ENCODE results near the gene MYLK2.

Gene MYLK2

GRCh38 chr20:31862157-31862470 is 43.0 kb downstream of the MYLK2 start:
- no peak for TF ChIP-seq CTCF (IDR thresholded peaks at IDR 0.05; ENCODE audit: low read depth, low read length)
- no peak for TF ChIP-seq EZH2phosphoT487 (IDR thresholded peaks at IDR 0.05; ENCODE audit: low read depth)
- Histone ChIP-seq H3K9me3 (ENCODE audit: insufficient read depth, low read length) (no peaks in the 10 kb centered on the region), H3K79me2 (ENCODE audit: low read length) (peaks cover 7% of the 10 kb centered on the region), H3K4me2 (ENCODE audit: low read length) (peak overlapping the region; percentile 98), H3K4me1 (ENCODE audit: low read length) (peaks cover 38% of the 10 kb centered on the region), H3K27ac (ENCODE audit: low read length) (no peak overlapping the region), H4K20me1 (ENCODE audit: insufficient read depth, low read length) (peaks cover 5% of the 10 kb centered on the region; the same call in 1 of the 2 replicates), H3K27me3 (ENCODE audit: low read depth, low read length) (peaks cover 25% of the 10 kb centered on the region), H3K9ac (ENCODE audit: low read length) (no peak overlapping the region), H3K4me3 (ENCODE audit: low read length) (peak overlapping the region; percentile 81; the same call in 1 of the 2 replicates), H2AFZ (ENCODE audit: low read depth, low read length) (no peak overlapping the region), H3K36me3 (replicated peaks; ENCODE audit: low read depth, low read length) (peaks cover 46% of the 10 kb centered on the region)

GRCh38 chr20:31862506-31862905 is 43.4 kb downstream of the MYLK2 start:
- no peak overlapping the region for H3K9ac ChIP-seq (ENCODE audit: low read length)
- H4K20me1 ChIP-seq (ENCODE audit: insufficient read depth, low read length): peaks cover 5% of the 10 kb centered on the region; the same call in 1 of the 2 replicates

DNA sequence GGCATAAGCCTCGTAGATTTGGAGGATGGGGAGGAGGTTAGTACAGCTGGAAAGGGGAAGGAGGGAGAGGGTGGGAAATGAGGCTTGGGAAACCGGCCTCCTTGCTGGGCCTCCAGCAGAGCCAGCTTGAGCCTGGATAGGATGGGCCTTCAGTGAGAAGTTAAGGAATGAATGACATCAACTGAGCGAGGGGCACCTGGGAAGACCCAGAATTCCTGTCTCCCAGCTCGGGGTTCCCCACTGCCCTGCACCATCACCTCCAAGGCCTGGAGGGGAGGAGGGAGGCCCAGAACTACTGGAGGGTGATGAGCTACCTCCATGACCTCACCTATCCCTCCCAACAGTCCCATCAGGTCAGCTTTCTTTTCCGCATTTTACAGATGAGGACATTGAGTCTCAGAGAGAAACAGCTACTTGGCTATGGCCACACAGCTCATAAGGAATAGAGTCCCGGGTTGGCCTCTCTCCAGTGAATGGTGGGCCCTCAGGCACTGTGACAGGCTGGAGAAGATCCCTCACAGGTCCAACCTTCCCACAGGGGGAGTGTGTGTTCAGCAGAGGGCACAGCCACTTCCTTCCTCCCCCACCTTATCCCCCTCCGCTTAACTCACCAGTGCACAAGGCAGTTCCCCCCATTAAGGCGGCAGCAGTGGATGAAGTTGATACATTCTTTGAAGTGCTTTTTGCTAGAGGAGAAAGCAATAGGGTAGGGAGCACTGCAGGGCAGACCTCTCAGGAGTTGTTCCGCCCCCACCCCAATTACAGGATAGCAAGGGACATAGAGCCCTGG is 44.3 kb downstream of the MYLK2 start:
- TF ChIP-seq EZH2phosphoT487 (IDR thresholded peaks at IDR 0.05; ENCODE audit: low read depth) (no peak), CTCF (IDR thresholded peaks at IDR 0.05; ENCODE audit: low read depth, low read length) (no peak)
- peaks cover 10% of the 10 kb centered on the region for H3K79me2 ChIP-seq (ENCODE audit: low read length)
- peaks cover 46% of the 10 kb centered on the region for H3K4me1 ChIP-seq (ENCODE audit: low read length)
- H3K4me3 ChIP-seq (ENCODE audit: low read length): no peak overlapping the region
- H3K4me2 ChIP-seq (ENCODE audit: low read length): no peak overlapping the region
- no peak overlapping the region for H3K9ac ChIP-seq (ENCODE audit: low read length)
- H2AFZ ChIP-seq (ENCODE audit: low read depth, low read length): no peak overlapping the region
- no peak overlapping the region for H3K27ac ChIP-seq (ENCODE audit: low read length)
- peaks cover 49% of the 10 kb centered on the region for H3K36me3 ChIP-seq (replicated peaks; ENCODE audit: low read depth, low read length)
- peaks cover 20% of the 10 kb centered on the region for H3K27me3 ChIP-seq (ENCODE audit: low read depth, low read length)
- H3K9me3 ChIP-seq (ENCODE audit: insufficient read depth, low read length): no peaks in the 10 kb centered on the region
- H4K20me1 ChIP-seq (ENCODE audit: insufficient read depth, low read length): peaks cover 5% of the 10 kb centered on the region; the same call in 1 of the 2 replicates

More at GRCh38 chr20:31862506-31862905, 43.4 kb downstream of the MYLK2 start:
- Histone ChIP-seq H3K79me2 (ENCODE audit: low read length) (peaks cover 10% of the 10 kb centered on the region), H3K4me2 (ENCODE audit: low read length) (no peak overlapping the region), H3K9me3 (ENCODE audit: insufficient read depth, low read length) (no peaks in the 10 kb centered on the region), H2AFZ (ENCODE audit: low read depth, low read length) (no peak overlapping the region), H3K4me3 (ENCODE audit: low read length) (no peak overlapping the region), H3K4me1 (ENCODE audit: low read length) (peaks cover 42% of the 10 kb centered on the region), H3K27ac (ENCODE audit: low read length) (no peak overlapping the region), H3K27me3 (ENCODE audit: low read depth, low read length) (peaks cover 24% of the 10 kb centered on the region), H3K36me3 (replicated peaks; ENCODE audit: low read depth, low read length) (peaks cover 49% of the 10 kb centered on the region)
- no peak for TF ChIP-seq EZH2phosphoT487 (IDR thresholded peaks at IDR 0.05; ENCODE audit: low read depth)

GRCh38 chr20:31864521-31865400 is 45.6 kb downstream of the MYLK2 start:
- Histone ChIP-seq H2AFZ (ENCODE audit: low read depth, low read length) (no peak overlapping the region), H3K9me3 (ENCODE audit: insufficient read depth, low read length) (no peaks in the 10 kb centered on the region), H3K36me3 (replicated peaks; ENCODE audit: low read depth, low read length) (peaks cover 49% of the 10 kb centered on the region), H3K4me2 (ENCODE audit: low read length) (no peak overlapping the region), H3K9ac (ENCODE audit: low read length) (no peak overlapping the region), H4K20me1 (ENCODE audit: insufficient read depth, low read length) (peaks cover 5% of the 10 kb centered on the region; the same call in 1 of the 2 replicates), H3K4me3 (ENCODE audit: low read length) (no peak overlapping the region), H3K27ac (ENCODE audit: low read length) (no peak overlapping the region), H3K4me1 (ENCODE audit: low read length) (peaks cover 44% of the 10 kb centered on the region), H3K79me2 (ENCODE audit: low read length) (peaks cover 22% of the 10 kb centered on the region), H3K27me3 (ENCODE audit: low read depth, low read length) (peaks cover 10% of the 10 kb centered on the region)
- TF ChIP-seq CTCF (IDR thresholded peaks at IDR 0.05; ENCODE audit: low read depth, low read length) (no peak), EZH2phosphoT487 (IDR thresholded peaks at IDR 0.05; ENCODE audit: low read depth) (no peak)
